Endothelial cell of umbilical vein (primary cell): ENCODE data around the gene KRT78. TPM values are rescaled to one million over a fixed set of nuclear protein-coding genes. Genes with fewer than 3 reads are reported as not detected.
A peak's percentile ranks its signal among the peaks of the same experiment; 100 is the strongest.

Experiments used
- BruUV-seq: library from RNA; stranded (reverse); fragments of 400-500 nt; replicated peaks from 2 replicates; lab custom pipeline; 2021; lab: Mats Ljungman, UMichigan
- CTCF ChIA-PET: fragments of 300-600, 350-600 bp; sonication (Branson Sonifier 250); formaldehyde crosslinking; loops from one replicate; lab custom pipeline; 2021; ENCODE audit warnings: antibody characterized with exemption, inconsistent platforms; lab: Charles Lee
- POLR2A ChIA-PET: fragments of 300-600, 350-600 bp; sonication (Branson Sonifier 250); formaldehyde crosslinking; loops from one replicate; lab custom pipeline; 2021; ENCODE audit warnings: antibody characterized with exemption, inconsistent platforms; lab: Charles Lee
- DNase-seq: peaks from one replicate; pipeline ENCODE4 v3.0.0-alpha.2; 2011; ENCODE audit warnings: low read depth, low spot score
- FAIRE-seq: peaks from 2 replicates; lab custom pipeline; 2011; peaks lifted over from hg19 to GRCh38; lab: Jason Lieb, UNC
- H2AFZ ChIP-seq: 2 replicates; pipeline ENCODE4 v1.6.0; 2012; ENCODE audit warnings: low read depth, low read length, control low read depth, inconsistent platforms
- H3K27ac ChIP-seq: 2 replicates; pipeline ENCODE4 v1.5.1; 2011; ENCODE audit warnings: low read depth, mild to moderate bottlenecking, control low read depth, low read length, moderate library complexity; ENCODE audit not compliant: insufficient read depth
- H3K27me3 ChIP-seq, 2 experiments: 2 replicates each; pipeline versions ENCODE4 v1.6.0 to v1.6.1; 2011; ENCODE audit warnings: low read length in 2 of 2, mixed read lengths in 1 of 2; ENCODE audit not compliant: control insufficient read depth in 2 of 2, insufficient read depth in 2 of 2
- H3K36me3 ChIP-seq, 2 experiments: 2 replicates in 1 of 2; 3 replicates in 1 of 2; pipeline ENCODE4 v1.5.1; 2011; ENCODE audit warnings: low read length in 2 of 2, mild to moderate bottlenecking in 1 of 2, moderate library complexity in 1 of 2; ENCODE audit not compliant: control insufficient read depth in 2 of 2, insufficient read depth in 2 of 2; ENCODE audit errors: extremely low read depth in 1 of 2
- H3K4me1 ChIP-seq: 3 replicates; pipeline ENCODE4 v1.5.1; 2011; ENCODE audit warnings: mild to moderate bottlenecking, low read length; ENCODE audit not compliant: control insufficient read depth, insufficient read depth; ENCODE audit errors: extremely low read depth
- H3K4me2 ChIP-seq: 2 replicates; pipeline ENCODE4 v1.6.1; 2011; ENCODE audit warnings: low read length, control low read depth, mixed read lengths; ENCODE audit not compliant: insufficient read depth
- H3K4me3 ChIP-seq, 3 experiments: fragments of 200-600 bp in 1 of 3; sonication (generic), shearing (Covaris generic) in 1 of 3; replicated peaks in 1 of 3; 2 replicates each; pipeline ENCODE4 v1.5.1; 2011 to 2016; ENCODE audit warnings: control low read depth in 3 of 3, low read length in 3 of 3, mild to moderate bottlenecking in 2 of 3, inconsistent platforms in 1 of 3, low read depth in 1 of 3, moderate library complexity in 1 of 3; ENCODE audit not compliant: insufficient read depth in 1 of 3
- H3K79me2 ChIP-seq: 2 replicates; pipeline ENCODE4 v1.6.0; 2012; ENCODE audit warnings: low read length, inconsistent platforms; ENCODE audit not compliant: control insufficient read depth, insufficient read depth
- H3K9ac ChIP-seq: replicated peaks from 2 replicates; pipeline ENCODE3; 2011; ENCODE audit warnings: low read length, control low read depth; ENCODE audit not compliant: insufficient read depth; ENCODE audit errors: extremely low read depth
- H3K9me1 ChIP-seq: replicated peaks from 3 replicates; pipeline ENCODE4 v1.6.0; 2011; ENCODE audit warnings: mild to moderate bottlenecking, low read length; ENCODE audit not compliant: control insufficient read depth, insufficient read depth; ENCODE audit errors: extremely low read depth
- H3K9me3 ChIP-seq: replicated peaks from 2 replicates; pipeline ENCODE4 v1.5.1; 2012; ENCODE audit warnings: low read length, inconsistent platforms; ENCODE audit not compliant: control insufficient read depth, insufficient read depth
- H4K20me1 ChIP-seq: replicated peaks from 2 replicates; pipeline ENCODE3; 2011; ENCODE audit warnings: mild to moderate bottlenecking, low read length; ENCODE audit not compliant: control insufficient read depth, insufficient read depth; ENCODE audit errors: extremely low read depth
- FOS ChIP-seq: IDR thresholded peaks from 2 replicates; pipeline ENCODE4 v1.6.1; 2011; ENCODE audit warnings: mild to moderate bottlenecking, low read length, moderate library complexity, borderline replicate concordance; ENCODE audit not compliant: insufficient read depth
- GATA2 ChIP-seq: IDR thresholded peaks from 2 replicates; pipeline ENCODE4 v1.7.0; 2011; ENCODE audit warnings: low read depth, mild to moderate bottlenecking, moderate library complexity, mixed read lengths, low read length; ENCODE audit not compliant: insufficient read length, insufficient read depth
- POLR2AphosphoS5 ChIP-seq: IDR thresholded peaks from 2 replicates; pipeline ENCODE4 v1.6.1; 2012; ENCODE audit warnings: low read depth, mild to moderate bottlenecking, control low read depth, low read length, moderate library complexity; ENCODE audit not compliant: insufficient read depth
- dilution Hi-C: fragments of 300-500 bp; cut with MboI; formaldehyde crosslinking; loops from one replicate; pipeline ENCODE4 v1.15.0; 2019; ENCODE audit warnings: low sequenced_read_pairs; ENCODE audit not compliant: extremely low pct_ligation_motif_present
- intact Hi-C: fragments of 100-400 bp; cut with micrococcal nuclease; formaldehyde crosslinking; loops from one replicate; pipeline ENCODE4 v1.10.0; 2022
- polyA plus RNA-seq, 4 experiments: library from polyadenylated mRNA; depleted of rRNA in 3 of 4; stranded (reverse) in 3 of 4; unstranded in 1 of 4; fragments of >200 nt; gene quantifications; 2 replicates each; pipeline versions ENCODE4 v1.2.1 to v1.2.3, GENCODE V29; 2011 to 2012; ENCODE audit warnings: missing spikeins in 1 of 4
- total RNA-seq: library from RNA; stranded (reverse); gene quantifications from 2 replicates; pipeline ENCODE4 v1.2.3, GENCODE V29; 2021
- TF ChIP-seq, protein P1 (sequence below), 2 donors: IDR thresholded peaks; 1 replicate in 1 of 2; 2 replicates in 1 of 2; pipeline ENCODE4 v1.5.1; 2011; ENCODE audit warnings: low read length in 2 of 2, mild to moderate bottlenecking in 2 of 2, moderate library complexity in 2 of 2, control low read depth in 1 of 2, inconsistent platforms in 1 of 2, low read depth in 1 of 2; ENCODE audit not compliant: insufficient read depth in 1 of 2; ENCODE audit errors: extremely low read depth in 1 of 2

KRT78 gene
- total and polyA plus RNA-seq, 2 donors (not counting 3 experiments of a cell fraction or from before 2014, with no cell fraction given): not detected

DNA sequence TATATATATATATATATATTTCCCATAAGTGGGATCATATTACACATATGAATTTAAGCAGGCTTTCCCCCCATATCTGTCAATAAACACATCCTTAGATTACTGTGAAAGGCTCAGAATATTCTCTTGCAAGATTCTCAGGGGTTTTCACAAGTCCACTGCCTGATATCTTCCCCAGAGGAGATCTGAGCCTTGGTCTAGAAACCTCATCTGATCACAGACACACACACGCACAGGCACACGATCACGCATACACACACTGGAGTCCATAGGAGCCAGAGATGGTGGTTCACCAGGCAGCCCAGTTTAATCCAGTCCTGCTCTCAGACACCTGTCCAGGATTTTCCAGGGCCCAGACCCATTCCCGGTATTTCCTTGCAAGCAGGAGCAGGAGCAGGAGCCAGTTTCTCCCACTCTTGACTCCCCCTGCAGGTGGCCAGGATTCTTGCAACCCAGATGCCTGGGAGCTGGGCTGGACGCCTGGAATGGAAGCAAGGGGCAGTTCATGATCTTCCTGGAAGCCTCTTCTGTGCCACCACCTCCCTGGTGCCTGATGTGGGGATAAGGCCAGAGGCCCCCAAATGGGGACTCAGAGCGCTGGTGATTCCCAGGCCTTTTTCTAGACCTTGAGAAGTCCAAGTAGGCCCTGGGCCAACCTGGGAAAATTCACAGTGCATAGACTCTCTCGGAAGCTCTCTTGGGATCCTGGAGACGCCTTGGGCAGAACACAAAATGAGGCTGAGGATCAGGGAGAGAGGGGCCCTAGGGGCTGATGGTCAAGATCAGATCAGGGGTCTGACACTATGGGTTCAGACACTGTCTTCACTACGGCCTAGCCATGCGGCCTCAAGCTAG is 16.5 kb upstream of the KRT78 start:
- dilution Hi-C loops (no loop called here), intact Hi-C loops (loop anchor here (1.0 to 10.0 kb wide), 3 partner anchors 171 to 713 kb away; no protein-coding TSS in a partner anchor)
- no peaks in the 10 kb centered on the region for H4K20me1 ChIP-seq
- H3K4me2 ChIP-seq: no peak overlapping the region
- H3K9ac ChIP-seq: no peak overlapping the region
- no peaks in the 10 kb centered on the region for H3K9me3 ChIP-seq
- DNase-seq (peak; percentile 75), FAIRE-seq (peak; percentile 92)
- CTCF ChIA-PET: interaction anchor here (0.5 to 1.8 kb wide), 63 partner anchors 8 to 722 kb away, joined by 3 to 46 read pairs (median 4); partner anchors contain the start of gene KRT84
- TF ChIP-seq, protein P1, sequence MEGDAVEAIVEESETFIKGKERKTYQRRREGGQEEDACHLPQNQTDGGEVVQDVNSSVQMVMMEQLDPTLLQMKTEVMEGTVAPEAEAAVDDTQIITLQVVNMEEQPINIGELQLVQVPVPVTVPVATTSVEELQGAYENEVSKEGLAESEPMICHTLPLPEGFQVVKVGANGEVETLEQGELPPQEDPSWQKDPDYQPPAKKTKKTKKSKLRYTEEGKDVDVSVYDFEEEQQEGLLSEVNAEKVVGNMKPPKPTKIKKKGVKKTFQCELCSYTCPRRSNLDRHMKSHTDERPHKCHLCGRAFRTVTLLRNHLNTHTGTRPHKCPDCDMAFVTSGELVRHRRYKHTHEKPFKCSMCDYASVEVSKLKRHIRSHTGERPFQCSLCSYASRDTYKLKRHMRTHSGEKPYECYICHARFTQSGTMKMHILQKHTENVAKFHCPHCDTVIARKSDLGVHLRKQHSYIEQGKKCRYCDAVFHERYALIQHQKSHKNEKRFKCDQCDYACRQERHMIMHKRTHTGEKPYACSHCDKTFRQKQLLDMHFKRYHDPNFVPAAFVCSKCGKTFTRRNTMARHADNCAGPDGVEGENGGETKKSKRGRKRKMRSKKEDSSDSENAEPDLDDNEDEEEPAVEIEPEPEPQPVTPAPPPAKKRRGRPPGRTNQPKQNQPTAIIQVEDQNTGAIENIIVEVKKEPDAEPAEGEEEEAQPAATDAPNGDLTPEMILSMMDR (IDR thresholded peaks at IDR 0.05; ENCODE audit: extremely low read depth in 1 of 2, insufficient read depth in 1 of 2, low read depth in 1 of 2, low read length in 2 of 2): peak; percentile 85 to 91
- TF ChIP-seq FOS: no peak
- TF ChIP-seq POLR2AphosphoS5: no peak
- TF ChIP-seq GATA2: no peak
- no peak overlapping the region for H2AFZ ChIP-seq
- H3K27ac ChIP-seq: no peak overlapping the region
- no TSS peak for BruUV-seq
- no peaks in the 10 kb centered on the region for H3K79me2 ChIP-seq
- H3K4me1 ChIP-seq: no peaks in the 10 kb centered on the region
- no peaks in the 10 kb centered on the region for H3K27me3 ChIP-seq
- H3K9me1 ChIP-seq: no peaks in the 10 kb centered on the region
- no peaks in the 10 kb centered on the region for H3K36me3 ChIP-seq
- H3K4me3 ChIP-seq: no peak overlapping the region
- POLR2A ChIA-PET: interaction anchor here (0.6 kb wide), 1 partner anchor 144 kb away, joined by 4 read pairs; no protein-coding TSS in a partner anchor
